GM23338 (cell line): ENCODE measurements around the gene CABP4. TPM values are rescaled to one million over a fixed set of nuclear protein-coding genes. Genes with fewer than 3 reads are reported as not detected.

Experiments
- ATAC-seq: fragments of 200-7000 bp; cut with Tn5 transposase; 3 replicates; pipeline ENCODE4 v1.9.1; 2020
- DNase-seq: peaks from one replicate; pipeline ENCODE4 v3.0.0-alpha.2; 2015; ENCODE audit warnings: low spot score
- H2AFZ ChIP-seq: fragments of 200-600 bp; sonication (generic); 2 replicates; pipeline ENCODE4 v1.8.0; 2016; ENCODE audit warnings: antibody characterized with exemption, mild to moderate bottlenecking, moderate library complexity
- H3F3A ChIP-seq: fragments of 200-600 bp; sonication (generic); replicated peaks from 2 replicates; pipeline ENCODE4 v1.8.0; 2017; ENCODE audit warnings: antibody characterized with exemption, mixed run types, low read depth
- H3K27ac ChIP-seq: fragments of 200-600 bp; sonication (generic); 2 replicates; pipeline ENCODE4 v1.6.1; 2016; ENCODE audit warnings: low read depth
- H3K27me3 ChIP-seq: fragments of 200-600 bp; sonication (generic); 2 replicates; pipeline ENCODE4 v1.8.0; 2016; ENCODE audit warnings: mild to moderate bottlenecking, mixed run types, moderate library complexity; ENCODE audit not compliant: insufficient read depth
- H3K36me3 ChIP-seq: fragments of 200-600 bp; sonication (generic); 2 replicates; pipeline ENCODE4 v1.8.0; 2016; ENCODE audit warnings: mild to moderate bottlenecking; ENCODE audit not compliant: insufficient read depth
- H3K4me1 ChIP-seq: fragments of 200-600 bp; sonication (generic); 2 replicates; pipeline ENCODE4 v1.8.0; 2016; ENCODE audit warnings: mild to moderate bottlenecking, moderate library complexity; ENCODE audit not compliant: insufficient read depth
- H3K4me2 ChIP-seq: fragments of 200-600 bp; sonication (generic); 2 replicates; pipeline ENCODE4 v1.7.1; 2017; ENCODE audit warnings: mixed run types
- H3K4me3 ChIP-seq: fragments of 200-600 bp; sonication (generic); 2 replicates; pipeline ENCODE4 v1.6.1; 2016; ENCODE audit warnings: mixed run types
- H3K79me2 ChIP-seq: fragments of 200-600 bp; sonication (generic); replicated peaks from 2 replicates; pipeline ENCODE4 v1.8.0; 2017; ENCODE audit warnings: mild to moderate bottlenecking; ENCODE audit not compliant: insufficient read depth
- H3K9me2 ChIP-seq: fragments of 200-600 bp; sonication (generic); 2 replicates; pipeline ENCODE4 v1.8.0; 2017; ENCODE audit not compliant: insufficient read depth
- H4K20me1 ChIP-seq: fragments of 200-600 bp; sonication (generic); replicated peaks from 2 replicates; pipeline ENCODE4 v1.8.0; 2017; ENCODE audit warnings: mild to moderate bottlenecking; ENCODE audit not compliant: insufficient read depth
- H3K27ac Mint-ChIP-seq: 2 replicates; pipeline ENCODE4 v1.8.0; 2020; ENCODE audit warnings: inconsistent platforms, mild to moderate bottlenecking, moderate library complexity, mixed read lengths
- H3K27me3 Mint-ChIP-seq: 3 replicates; pipeline ENCODE4 v1.8.0; 2022; ENCODE audit warnings: low read depth, mild to moderate bottlenecking, moderate library complexity, mixed read lengths, inconsistent platforms; ENCODE audit not compliant: insufficient read depth, poor library complexity
- H3K36me3 Mint-ChIP-seq: 3 replicates; pipeline ENCODE4 v1.8.0; 2021; ENCODE audit warnings: low read depth, mild to moderate bottlenecking, inconsistent platforms, moderate library complexity, mixed read lengths
- H3K4me1 Mint-ChIP-seq: 3 replicates; pipeline ENCODE4 v1.8.0; 2020; ENCODE audit warnings: mild to moderate bottlenecking, inconsistent platforms, mixed read lengths
- H3K4me3 Mint-ChIP-seq: 3 replicates; pipeline ENCODE4 v1.8.0; 2021; ENCODE audit warnings: moderate library complexity, mild to moderate bottlenecking, inconsistent platforms, mixed read lengths
- H3K9me3 Mint-ChIP-seq: 3 replicates; pipeline ENCODE4 v1.8.0; 2020; ENCODE audit warnings: moderate library complexity, mild to moderate bottlenecking, inconsistent platforms, mixed read lengths
- CREB1 ChIP-seq: fragments of 250-450 bp; sonication (Bioruptor Pico); IDR thresholded peaks from 2 replicates; pipeline ENCODE4 v1.5.0; 2020; ENCODE audit warnings: low read depth, mild to moderate bottlenecking, moderate library complexity
- ETS1 ChIP-seq: IDR thresholded peaks from 2 replicates; pipeline ENCODE4 v1.6.1; 2016; ENCODE audit warnings: antibody characterized with exemption
- EZH2 ChIP-seq: fragments of 200-600 bp; sonication (generic); IDR thresholded peaks from one replicate; pipeline ENCODE4 v1.8.0; 2017; ENCODE audit warnings: antibody characterized with exemption, mild to moderate bottlenecking, low read depth; ENCODE audit not compliant: unreplicated experiment
- EZH2phosphoT487 ChIP-seq: fragments of 200-600 bp; sonication (generic); IDR thresholded peaks from one replicate; pipeline ENCODE4 v1.8.1; 2018; ENCODE audit warnings: antibody characterized with exemption; ENCODE audit not compliant: unreplicated experiment
- JUNB ChIP-seq: IDR thresholded peaks from one replicate; pipeline ENCODE4 v1.6.1; 2016; ENCODE audit warnings: antibody characterized with exemption; ENCODE audit not compliant: unreplicated experiment
- NANOG ChIP-seq: IDR thresholded peaks from 2 replicates; pipeline ENCODE4 v1.6.1; 2016; ENCODE audit warnings: antibody characterized with exemption, borderline replicate concordance
- POLR2AphosphoS5 ChIP-seq: IDR thresholded peaks from 2 replicates; pipeline ENCODE4 v1.6.1; 2016; ENCODE audit warnings: antibody characterized with exemption, low read depth
- STAT1 ChIP-seq: IDR thresholded peaks from one replicate; pipeline ENCODE4 v1.6.1; 2016; ENCODE audit warnings: antibody characterized with exemption; ENCODE audit not compliant: unreplicated experiment
- ZNF114 ChIP-seq: fragments of 250-450 bp; sonication (Bioruptor Pico); IDR thresholded peaks from 2 replicates; pipeline ENCODE4 v1.5.0; 2020; ENCODE audit warnings: mild to moderate bottlenecking, moderate library complexity
- ZNF331 ChIP-seq: fragments of 250-450 bp; sonication (Bioruptor Pico); IDR thresholded peaks from 2 replicates; pipeline ENCODE4 v1.5.0; 2020; ENCODE audit warnings: low read depth, mild to moderate bottlenecking, moderate library complexity
- ZNF462 ChIP-seq: fragments of 250-450 bp; sonication (Bioruptor Pico); IDR thresholded peaks from 2 replicates; pipeline ENCODE4 v1.5.0; 2020; ENCODE audit warnings: mild to moderate bottlenecking, moderate library complexity
- polyA plus RNA-seq: library from polyadenylated mRNA; unstranded; fragments of >200 nt; fragmentation: Nextera tagmentation; extraction: Ambion mirVana; gene quantifications from 2 replicates; pipeline ENCODE4 v1.2.1, GENCODE V29; 2016
- total RNA-seq: library from RNA; depleted of rRNA; stranded (reverse); fragments of >200 nt; shearing (Covaris generic); gene quantifications from 2 replicates; pipeline ENCODE4 v1.2.3, GENCODE V29; 2014
- TF ChIP-seq, protein P1 (sequence below): IDR thresholded peaks from one replicate; pipeline ENCODE4 v1.6.1; 2018; ENCODE audit warnings: antibody characterized with exemption; ENCODE audit not compliant: unreplicated experiment
- TF ChIP-seq, protein P2 (sequence below), 2 experiments: fragments of 200-600 bp in 1 of 2; sonication (generic) in 1 of 2; conservative IDR thresholded peaks; 2 replicates each; pipeline versions ENCODE4 v1.5.1 to v1.6.1; 2016 to 2017; ENCODE audit warnings: antibody characterized with exemption in 2 of 2, low read depth in 2 of 2, mild to moderate bottlenecking in 2 of 2, moderate library complexity in 1 of 2

Gene CABP4
- total and polyA plus RNA-seq, 2 experiments from 2014 or later: 0.28 TPM; not detected in 1

- Mint-ChIP-seq H3K27me3 (peaks cover 35% of the 10 kb centered on the region), H3K4me1 (peaks cover 30% of the 10 kb centered on the region), H3K27ac (no peak overlapping the region), H3K4me3 (no peak overlapping the region), H3K36me3 (no peaks in the 10 kb centered on the region), H3K9me3 (no peaks in the 10 kb centered on the region)
- Histone ChIP-seq H3K4me2 (no peak overlapping the region), H3K36me3 (no peaks in the 10 kb centered on the region), H3K4me1 (peaks cover 12% of the 10 kb centered on the region; the same call in 1 of the 2 replicates), H4K20me1 (no peaks in the 10 kb centered on the region), H3K27ac (no peak overlapping the region), H3K9me2 (no peaks in the 10 kb centered on the region), H3K4me3 (no peak overlapping the region), H3K79me2 (no peaks in the 10 kb centered on the region), H3K27me3 (peaks cover 11% of the 10 kb centered on the region; the same call in 1 of the 2 replicates), H3F3A (no peaks in the 10 kb centered on the region), H2AFZ (no peak overlapping the region)
- no peak for TF ChIP-seq ETS1
- TF ChIP-seq JUNB: no peak
- no peak for TF ChIP-seq ZNF462
- TF ChIP-seq, protein P1, sequence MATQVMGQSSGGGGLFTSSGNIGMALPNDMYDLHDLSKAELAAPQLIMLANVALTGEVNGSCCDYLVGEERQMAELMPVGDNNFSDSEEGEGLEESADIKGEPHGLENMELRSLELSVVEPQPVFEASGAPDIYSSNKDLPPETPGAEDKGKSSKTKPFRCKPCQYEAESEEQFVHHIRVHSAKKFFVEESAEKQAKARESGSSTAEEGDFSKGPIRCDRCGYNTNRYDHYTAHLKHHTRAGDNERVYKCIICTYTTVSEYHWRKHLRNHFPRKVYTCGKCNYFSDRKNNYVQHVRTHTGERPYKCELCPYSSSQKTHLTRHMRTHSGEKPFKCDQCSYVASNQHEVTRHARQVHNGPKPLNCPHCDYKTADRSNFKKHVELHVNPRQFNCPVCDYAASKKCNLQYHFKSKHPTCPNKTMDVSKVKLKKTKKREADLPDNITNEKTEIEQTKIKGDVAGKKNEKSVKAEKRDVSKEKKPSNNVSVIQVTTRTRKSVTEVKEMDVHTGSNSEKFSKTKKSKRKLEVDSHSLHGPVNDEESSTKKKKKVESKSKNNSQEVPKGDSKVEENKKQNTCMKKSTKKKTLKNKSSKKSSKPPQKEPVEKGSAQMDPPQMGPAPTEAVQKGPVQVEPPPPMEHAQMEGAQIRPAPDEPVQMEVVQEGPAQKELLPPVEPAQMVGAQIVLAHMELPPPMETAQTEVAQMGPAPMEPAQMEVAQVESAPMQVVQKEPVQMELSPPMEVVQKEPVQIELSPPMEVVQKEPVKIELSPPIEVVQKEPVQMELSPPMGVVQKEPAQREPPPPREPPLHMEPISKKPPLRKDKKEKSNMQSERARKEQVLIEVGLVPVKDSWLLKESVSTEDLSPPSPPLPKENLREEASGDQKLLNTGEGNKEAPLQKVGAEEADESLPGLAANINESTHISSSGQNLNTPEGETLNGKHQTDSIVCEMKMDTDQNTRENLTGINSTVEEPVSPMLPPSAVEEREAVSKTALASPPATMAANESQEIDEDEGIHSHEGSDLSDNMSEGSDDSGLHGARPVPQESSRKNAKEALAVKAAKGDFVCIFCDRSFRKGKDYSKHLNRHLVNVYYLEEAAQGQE: no peak
- TF ChIP-seq, protein P2, sequence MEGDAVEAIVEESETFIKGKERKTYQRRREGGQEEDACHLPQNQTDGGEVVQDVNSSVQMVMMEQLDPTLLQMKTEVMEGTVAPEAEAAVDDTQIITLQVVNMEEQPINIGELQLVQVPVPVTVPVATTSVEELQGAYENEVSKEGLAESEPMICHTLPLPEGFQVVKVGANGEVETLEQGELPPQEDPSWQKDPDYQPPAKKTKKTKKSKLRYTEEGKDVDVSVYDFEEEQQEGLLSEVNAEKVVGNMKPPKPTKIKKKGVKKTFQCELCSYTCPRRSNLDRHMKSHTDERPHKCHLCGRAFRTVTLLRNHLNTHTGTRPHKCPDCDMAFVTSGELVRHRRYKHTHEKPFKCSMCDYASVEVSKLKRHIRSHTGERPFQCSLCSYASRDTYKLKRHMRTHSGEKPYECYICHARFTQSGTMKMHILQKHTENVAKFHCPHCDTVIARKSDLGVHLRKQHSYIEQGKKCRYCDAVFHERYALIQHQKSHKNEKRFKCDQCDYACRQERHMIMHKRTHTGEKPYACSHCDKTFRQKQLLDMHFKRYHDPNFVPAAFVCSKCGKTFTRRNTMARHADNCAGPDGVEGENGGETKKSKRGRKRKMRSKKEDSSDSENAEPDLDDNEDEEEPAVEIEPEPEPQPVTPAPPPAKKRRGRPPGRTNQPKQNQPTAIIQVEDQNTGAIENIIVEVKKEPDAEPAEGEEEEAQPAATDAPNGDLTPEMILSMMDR (conservative IDR thresholded peaks at IDR 0.05; ENCODE audit: low read depth in 2 of 2): no peak
- TF ChIP-seq ZNF331: no peak
- no peak for TF ChIP-seq POLR2AphosphoS5
- TF ChIP-seq EZH2phosphoT487: no peak
- TF ChIP-seq NANOG: no peak
- TF ChIP-seq EZH2: no peak
- TF ChIP-seq ZNF114 (CRISPR knock-in tag): no peak
- TF ChIP-seq STAT1: no peak
- no peak for TF ChIP-seq CREB1 (CRISPR knock-in tag)
- ATAC-seq (no peak), DNase-seq (no peak)
Observed at GRCh38 chr11:67411785-67412152, 43.4 kb upstream of the CABP4 start.
